PC-3 (cell line): ENCODE results near the gene CD7.

Experiments used
- EZH2phosphoT487 ChIP-seq: fragments of 300-600 bp; sonication (generic); IDR thresholded peaks from 2 replicates; pipeline ENCODE4 v1.6.1; 2018; ENCODE audit warnings: mild to moderate bottlenecking, antibody characterized with exemption, low read length, borderline replicate concordance
- TF ChIP-seq, protein P1 (sequence below): fragments of 300-600 bp; sonication (generic); conservative IDR thresholded peaks from 2 replicates; pipeline ENCODE4 v1.5.1; 2017; ENCODE audit warnings: antibody characterized with exemption, low read depth, mild to moderate bottlenecking, low read length

GRCh38 chr17:82338858-82339633, 21.6 kb upstream of the CD7 start:
- TF ChIP-seq, protein P1, sequence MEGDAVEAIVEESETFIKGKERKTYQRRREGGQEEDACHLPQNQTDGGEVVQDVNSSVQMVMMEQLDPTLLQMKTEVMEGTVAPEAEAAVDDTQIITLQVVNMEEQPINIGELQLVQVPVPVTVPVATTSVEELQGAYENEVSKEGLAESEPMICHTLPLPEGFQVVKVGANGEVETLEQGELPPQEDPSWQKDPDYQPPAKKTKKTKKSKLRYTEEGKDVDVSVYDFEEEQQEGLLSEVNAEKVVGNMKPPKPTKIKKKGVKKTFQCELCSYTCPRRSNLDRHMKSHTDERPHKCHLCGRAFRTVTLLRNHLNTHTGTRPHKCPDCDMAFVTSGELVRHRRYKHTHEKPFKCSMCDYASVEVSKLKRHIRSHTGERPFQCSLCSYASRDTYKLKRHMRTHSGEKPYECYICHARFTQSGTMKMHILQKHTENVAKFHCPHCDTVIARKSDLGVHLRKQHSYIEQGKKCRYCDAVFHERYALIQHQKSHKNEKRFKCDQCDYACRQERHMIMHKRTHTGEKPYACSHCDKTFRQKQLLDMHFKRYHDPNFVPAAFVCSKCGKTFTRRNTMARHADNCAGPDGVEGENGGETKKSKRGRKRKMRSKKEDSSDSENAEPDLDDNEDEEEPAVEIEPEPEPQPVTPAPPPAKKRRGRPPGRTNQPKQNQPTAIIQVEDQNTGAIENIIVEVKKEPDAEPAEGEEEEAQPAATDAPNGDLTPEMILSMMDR, result no peak
- TF ChIP-seq EZH2phosphoT487, result no peak
